ELF-1 (cell line): ENCODE results near the gene LAMA2.

Experiments
- DNase-seq: peaks from one replicate; pipeline ENCODE4 v3.0.0-alpha.2; 2016; ENCODE audit warnings: low read depth, low spot score

LAMA2 gene, protein sequence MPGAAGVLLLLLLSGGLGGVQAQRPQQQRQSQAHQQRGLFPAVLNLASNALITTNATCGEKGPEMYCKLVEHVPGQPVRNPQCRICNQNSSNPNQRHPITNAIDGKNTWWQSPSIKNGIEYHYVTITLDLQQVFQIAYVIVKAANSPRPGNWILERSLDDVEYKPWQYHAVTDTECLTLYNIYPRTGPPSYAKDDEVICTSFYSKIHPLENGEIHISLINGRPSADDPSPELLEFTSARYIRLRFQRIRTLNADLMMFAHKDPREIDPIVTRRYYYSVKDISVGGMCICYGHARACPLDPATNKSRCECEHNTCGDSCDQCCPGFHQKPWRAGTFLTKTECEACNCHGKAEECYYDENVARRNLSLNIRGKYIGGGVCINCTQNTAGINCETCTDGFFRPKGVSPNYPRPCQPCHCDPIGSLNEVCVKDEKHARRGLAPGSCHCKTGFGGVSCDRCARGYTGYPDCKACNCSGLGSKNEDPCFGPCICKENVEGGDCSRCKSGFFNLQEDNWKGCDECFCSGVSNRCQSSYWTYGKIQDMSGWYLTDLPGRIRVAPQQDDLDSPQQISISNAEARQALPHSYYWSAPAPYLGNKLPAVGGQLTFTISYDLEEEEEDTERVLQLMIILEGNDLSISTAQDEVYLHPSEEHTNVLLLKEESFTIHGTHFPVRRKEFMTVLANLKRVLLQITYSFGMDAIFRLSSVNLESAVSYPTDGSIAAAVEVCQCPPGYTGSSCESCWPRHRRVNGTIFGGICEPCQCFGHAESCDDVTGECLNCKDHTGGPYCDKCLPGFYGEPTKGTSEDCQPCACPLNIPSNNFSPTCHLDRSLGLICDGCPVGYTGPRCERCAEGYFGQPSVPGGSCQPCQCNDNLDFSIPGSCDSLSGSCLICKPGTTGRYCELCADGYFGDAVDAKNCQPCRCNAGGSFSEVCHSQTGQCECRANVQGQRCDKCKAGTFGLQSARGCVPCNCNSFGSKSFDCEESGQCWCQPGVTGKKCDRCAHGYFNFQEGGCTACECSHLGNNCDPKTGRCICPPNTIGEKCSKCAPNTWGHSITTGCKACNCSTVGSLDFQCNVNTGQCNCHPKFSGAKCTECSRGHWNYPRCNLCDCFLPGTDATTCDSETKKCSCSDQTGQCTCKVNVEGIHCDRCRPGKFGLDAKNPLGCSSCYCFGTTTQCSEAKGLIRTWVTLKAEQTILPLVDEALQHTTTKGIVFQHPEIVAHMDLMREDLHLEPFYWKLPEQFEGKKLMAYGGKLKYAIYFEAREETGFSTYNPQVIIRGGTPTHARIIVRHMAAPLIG (N-terminal part only)

DNA sequence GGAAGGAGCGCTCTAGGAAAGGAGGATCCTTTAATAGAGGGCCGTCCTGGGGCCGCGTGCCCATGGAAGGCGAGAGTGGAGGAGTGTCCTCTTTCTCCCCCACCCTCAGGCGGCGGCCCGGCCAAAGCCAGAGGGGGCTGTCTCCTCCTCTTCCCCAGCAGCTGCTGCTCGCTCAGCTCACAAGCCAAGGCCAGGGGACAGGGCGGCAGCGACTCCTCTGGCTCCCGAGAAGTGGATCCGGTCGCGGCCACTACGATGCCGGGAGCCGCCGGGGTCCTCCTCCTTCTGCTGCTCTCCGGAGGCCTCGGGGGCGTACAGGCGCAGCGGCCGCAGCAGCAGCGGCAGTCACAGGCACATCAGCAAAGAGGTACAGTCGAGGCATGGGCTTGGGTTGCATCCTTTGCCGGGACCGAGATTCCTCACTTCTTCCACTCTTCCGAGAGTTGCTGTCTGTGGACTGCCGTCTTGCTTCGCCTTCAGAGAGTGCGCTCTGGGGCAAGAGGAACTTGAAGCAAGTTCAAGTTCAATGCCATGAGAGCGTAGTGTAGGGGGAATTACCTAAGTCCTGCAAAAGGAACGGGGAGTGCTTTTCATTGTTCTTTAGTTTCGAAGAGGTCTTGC lies at the start of gene LAMA2:
Gene LAMA2 (plus strand): TSS at position 148 of the 621 bp plus-strand sequence. CDS start 108 bp downstream, at position 256.
- DNase-seq: peak; percentile 92

DNA sequence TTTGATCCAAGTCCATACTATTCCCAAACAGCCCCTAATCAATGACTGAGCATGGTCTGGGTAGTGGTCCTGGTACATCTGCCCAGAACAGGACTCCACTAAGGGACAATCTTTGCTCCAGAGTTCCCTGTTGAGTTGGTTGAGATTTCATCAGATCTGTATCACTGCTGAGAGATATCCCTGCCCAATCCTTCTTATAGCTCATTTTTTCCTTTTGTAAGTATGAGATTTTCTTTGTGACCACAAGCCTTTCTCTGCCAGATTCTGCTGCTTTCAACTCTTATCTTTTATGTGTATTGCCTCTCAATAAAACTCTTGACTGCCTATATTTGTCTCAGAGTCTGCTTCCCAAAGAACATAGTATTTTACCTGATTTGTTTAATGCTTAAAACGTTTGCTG lies 46.2 kb upstream of the LAMA2 start:
- DNase-seq: no peak

DNA sequence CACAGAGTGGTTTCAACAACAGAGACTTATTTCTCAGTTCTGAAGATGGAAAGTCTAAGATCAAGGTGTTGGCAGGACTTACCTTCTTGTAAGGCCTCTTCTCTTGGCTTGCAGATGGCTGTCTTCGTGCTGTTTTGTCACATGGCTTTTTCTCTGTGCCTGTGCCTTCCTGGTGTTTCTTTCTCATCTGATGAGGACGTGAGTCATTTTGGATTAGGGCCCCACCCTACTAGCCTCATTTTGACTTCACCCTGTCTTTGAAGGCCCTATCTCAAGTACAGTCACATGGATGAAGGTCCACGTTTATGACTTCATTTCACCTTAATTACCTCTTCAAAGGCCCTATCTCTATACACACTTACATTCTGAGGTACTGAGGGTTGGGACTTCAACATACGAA lies 41.4 kb upstream of the LAMA2 start:
- no peak for DNase-seq

DNA sequence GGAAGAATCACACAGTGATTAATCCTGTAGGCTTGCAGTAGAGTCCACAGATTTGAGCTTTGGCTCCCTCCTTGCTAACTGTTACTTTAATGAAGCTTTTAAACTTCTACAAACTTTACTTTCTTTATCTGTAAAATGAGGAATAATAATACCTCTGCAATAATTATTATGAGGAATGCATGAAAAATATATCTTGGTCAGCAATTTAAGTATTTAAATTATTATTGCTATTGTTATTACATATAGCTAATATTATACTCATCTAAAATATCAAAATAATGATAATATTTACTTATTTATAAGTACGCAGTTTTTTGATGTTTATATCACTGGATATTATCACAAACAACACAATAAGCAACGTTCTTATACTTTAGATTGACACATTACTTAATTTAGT lies 38.3 kb upstream of the LAMA2 start:
- no peak for DNase-seq

DNA sequence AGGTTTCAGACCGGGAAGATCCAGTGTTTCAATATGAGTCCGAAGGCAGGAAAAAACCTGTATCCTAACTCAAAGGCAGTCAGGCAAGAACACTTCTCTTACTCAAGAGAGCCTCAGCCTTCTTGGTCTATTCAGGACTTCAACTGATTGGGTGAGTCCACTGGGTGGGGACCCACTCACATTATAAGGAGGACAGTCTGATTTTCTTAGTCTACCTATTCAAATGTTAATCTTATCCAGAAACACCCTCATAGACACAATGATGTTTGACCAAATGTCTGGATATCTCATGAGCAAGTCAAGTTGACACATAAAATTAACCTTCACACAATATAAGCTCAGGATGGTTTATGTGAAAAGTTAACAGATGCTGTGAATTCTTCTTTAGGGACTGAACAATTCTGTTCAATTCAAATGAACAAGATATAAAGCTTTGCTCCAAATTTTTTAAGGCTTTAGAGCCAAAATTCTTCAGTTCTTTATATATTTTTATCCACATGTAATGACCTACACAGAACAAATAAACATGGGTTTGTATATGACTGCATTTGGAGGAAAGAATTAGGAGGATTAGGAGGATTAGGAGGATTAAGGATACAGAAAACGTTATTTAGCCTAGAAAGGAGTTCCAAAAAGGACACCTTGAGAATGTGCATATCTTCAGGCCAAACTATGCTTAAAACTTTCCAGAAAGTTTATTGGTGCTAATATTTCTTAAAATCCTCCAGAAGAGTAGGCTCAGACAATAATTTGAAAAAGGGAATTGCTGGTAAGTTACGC lies 35.3 kb upstream of the LAMA2 start:
- DNase-seq: no peak

DNA sequence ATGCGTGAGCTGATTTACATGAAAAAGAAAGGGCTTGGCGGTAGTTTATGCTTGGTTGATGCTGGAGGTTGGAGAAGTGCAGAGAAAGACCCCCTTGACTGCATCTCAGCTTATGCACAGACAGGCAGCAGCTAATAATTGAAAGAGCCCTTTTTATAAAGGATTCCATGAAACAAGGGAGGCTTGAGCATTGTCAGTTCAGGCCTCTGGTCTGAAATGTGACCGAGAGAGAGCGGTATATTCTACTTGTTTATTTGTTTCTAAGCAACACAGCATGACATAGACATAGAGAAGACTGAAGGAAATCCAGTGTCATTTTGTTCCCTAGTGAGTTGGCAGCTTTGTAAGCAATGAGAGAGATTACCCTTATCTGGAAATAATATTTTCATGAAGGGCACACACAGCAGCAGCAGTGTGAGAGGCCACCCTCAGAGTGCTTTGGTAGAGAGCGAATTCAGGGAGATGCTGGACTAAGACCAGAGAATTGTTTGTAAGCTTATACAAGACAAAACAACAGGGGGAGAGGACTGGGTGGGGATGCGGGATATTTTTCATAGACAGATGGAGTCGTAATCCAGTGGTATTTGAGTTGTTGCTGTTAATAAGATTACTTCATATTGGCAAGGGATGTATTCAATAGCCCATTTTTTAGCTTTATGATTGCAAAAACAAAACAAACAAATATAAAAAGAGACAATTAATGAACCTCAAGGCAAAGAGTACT lies 34.6 kb upstream of the LAMA2 start:
- peak; percentile 4 for DNase-seq

DNA sequence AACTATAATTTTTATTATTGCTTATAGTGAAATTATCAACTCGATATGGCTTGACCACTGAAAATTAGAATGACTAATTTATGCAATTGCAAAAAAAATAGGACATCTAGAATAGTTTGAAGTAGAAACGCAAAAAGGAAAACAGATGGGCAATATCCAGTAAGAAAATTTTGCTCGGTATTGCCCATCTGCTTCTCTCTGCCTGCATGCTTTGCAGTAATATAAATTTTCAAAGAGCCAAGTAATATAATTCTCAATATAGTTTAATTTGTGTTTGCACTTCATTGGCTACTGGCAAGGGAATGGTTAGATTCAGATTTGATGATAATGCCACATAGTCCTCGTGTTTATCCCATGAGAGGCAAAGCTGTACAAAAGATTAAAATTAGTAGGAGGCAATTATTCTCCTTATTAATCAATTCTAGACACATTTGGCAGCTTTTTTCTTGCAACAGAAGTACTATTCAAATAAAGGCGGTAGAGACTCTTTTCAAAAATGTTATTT lies 27.3 kb upstream of the LAMA2 start:
- no peak for DNase-seq

DNA sequence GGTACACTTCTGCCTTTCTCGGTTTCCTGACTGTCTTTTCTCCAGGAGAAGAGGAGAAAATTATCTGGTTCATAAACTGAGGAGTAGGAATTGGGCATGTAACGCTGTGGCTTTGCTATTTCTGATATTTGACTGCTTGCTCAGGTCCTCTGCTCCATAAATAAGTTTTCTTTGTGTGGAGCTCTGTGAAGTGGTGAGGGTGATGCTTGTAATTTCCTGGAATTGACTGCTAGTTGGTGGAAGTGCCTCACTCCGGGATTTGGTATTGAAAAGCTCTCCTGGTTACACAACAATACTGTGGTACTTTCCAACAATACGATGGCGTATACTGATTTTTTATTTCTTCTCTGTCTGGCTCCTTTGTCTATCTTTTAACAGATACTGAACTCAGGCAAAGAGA lies 25.1 kb upstream of the LAMA2 start:
- DNase-seq: no peak

DNA sequence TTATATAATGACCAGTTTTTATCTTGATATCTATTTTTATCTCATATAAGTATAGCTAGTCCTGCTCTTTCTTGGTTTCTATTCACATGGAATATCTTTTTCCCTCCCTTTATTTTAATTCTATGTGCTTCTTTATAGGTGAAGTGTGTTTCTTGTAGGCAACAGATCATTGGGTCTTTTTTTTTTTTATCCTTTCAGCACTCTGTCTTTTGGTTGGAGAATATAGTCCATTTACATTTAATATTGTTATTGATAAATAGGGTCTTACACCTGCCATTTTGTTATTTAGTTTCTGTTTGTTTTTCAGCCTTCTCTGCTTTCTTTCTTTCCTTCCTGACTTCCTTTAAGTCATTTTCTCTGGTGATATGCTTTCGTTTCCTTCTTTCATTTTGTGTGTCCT lies 22.2 kb upstream of the LAMA2 start:
- DNase-seq: no peak

DNA sequence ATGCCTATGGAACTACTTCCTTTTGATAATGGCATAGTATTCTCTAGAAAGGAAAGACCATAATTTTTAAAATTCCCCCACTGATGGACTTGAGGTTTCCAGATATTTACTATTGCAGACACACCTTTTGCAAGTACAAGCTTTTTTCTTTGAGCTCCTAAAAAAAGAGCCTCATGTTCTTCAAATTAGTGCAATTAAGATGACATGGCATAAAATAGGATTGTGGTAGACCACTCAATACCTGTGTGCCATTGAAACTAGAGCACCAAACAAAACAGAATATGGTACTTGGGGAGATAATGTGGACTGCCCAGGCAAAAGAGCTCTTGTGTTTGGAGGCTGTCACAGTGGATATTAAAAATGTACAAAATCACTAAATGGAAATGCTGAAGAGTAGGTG lies 19.0 kb upstream of the LAMA2 start:
- no peak for DNase-seq

DNA sequence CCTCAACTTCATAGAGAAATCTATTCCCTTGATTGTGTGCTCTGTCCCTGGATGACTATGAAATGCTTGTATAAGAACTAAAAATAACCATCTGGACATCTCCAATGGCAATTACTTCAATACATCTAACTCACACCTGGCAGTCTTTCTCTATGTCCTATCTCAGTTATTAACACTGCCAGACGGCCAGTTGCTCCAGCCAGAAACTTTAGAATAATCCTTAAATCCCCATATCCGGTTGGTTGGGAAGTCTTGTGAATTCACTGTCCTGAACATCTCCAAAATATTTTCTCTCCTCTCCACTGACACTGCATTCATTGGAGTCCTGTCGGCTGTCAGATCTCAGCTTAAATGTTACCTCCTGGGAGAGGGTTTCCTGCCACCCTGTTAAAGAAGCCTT lies 12.2 kb upstream of the LAMA2 start:
- DNase-seq: peak; percentile 4

DNA sequence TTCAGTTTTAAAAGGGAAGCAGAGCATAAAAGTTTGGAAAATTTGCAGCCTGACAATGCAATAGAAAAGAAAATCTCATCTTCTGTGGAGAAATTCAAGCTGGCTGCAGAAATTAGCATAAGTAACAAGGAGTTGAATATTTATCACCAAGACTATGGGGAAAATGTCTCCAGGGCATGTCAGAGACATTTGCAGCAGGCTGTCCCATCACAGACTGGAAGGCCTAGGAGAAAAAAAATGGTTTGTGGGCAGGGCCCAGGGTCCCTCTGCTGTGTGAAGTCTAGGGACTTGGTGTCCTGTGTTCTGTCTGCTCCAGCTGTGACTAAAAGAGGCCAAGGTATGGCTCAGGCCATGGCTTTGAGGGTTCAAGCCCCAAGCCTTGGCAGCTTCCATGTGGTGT lies 8.1 kb upstream of the LAMA2 start:
- no peak for DNase-seq

DNA sequence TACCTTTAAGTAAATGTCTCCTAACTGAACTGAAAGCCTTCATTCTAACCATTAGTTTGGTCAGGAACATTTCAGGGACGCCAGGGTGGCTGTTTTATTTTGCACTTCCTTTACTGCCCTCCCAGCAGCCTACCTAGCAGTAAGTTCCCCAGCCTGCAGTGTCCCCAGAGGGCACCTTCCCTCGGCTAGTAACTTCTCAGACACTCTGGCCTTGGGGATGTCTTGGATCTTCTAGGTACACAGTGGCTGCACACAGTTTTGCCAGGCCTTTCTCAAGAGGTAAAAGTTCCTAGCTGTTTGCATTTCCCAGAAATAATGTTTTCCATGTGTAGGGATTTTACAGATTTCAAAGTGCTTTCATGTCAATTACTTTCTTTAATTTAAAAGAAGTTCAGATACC lies 378 bp upstream of the LAMA2 start:
- peak; percentile 54 for DNase-seq

DNA sequence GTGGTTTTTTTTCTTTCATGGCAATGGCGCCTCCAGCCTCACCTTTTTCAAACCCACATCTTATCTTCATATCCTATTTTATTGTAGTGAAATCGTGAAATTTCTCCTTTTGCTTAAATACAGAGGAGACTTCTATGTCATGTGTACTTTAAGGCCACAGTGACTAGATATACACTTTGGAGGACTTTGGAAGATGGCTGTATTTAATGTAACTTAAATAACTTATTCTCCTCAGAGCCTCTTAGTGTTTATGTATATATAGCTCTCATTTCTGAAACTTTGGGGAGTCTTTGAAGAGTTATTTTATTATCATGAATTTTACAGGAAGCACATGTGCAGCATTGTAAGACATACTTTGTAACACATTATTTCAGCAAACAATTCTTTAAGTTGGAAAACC lies 968 bp downstream of the LAMA2 start:
- DNase-seq: no peak

DNA sequence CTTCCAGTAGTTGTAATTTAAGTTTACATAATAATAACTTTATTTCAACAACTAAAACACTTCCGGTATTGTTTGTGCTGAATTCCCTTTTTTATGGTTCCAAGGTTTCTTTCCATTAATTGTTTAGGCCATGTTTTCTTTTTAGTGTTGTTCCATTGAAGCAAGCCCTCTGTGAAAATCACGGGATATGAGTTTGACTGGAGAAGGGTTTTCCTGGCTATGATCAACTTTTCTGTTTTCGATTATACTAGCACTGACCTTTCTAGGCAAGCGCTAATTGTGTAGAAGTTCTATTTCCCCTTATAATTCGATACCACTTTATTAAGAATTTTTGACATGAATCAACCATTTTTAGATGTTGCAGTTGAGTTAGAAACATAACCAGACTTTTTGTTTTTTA lies 2.4 kb downstream of the LAMA2 start:
- no peak for DNase-seq

DNA sequence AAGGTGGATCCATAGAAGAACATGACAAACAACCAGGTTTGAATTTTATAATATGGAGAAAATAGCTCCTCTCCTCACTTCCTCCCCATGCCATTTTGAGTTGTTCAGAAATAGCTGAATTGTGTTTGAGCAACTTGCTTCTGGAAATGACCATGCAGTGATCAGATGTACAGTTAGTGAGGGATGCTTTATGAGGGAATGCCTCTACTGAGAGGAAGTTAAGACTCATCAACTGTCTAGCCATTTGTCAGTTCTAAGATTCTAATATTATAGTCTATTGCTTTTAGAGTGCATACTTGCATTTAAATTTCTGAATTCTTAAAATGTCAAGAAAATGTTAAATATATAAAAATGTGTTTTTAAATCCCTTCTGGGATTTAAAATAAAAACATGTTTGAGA lies 3.8 kb downstream of the LAMA2 start:
- DNase-seq: no peak

DNA sequence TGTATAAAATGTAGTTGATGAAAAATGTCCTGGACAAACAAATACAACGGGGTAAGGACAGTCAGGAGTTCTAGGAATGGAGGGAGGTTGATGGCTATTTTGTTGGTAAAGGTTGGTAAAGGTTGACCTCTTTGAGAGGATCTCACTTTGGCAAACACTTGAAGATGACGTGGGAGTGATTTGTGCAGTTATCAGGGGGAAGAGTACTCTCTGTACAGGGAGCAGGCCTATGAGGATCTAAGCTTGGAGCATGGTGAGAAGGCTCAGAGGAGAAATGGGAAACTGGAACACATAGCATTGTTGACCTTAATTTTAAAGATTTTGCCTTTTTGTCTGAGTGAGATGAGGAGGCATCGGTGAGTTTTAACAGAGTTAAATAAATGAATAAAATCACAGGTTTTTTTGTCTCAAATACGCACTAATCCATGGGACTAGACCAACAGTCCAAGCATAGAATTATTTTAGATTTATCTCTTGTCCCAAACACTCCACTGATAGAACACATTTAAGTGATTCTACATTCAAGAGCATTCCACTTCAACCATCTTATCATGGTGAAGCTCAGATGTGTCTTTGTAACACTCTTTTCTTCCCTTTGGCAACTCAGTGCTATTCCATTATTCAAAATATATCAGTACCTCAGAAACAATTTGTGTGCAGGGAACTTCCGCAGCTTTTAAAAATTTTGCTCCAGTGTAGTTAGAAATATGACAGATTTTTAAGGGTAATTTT lies 5.7 kb downstream of the LAMA2 start:
- no peak for DNase-seq

DNA sequence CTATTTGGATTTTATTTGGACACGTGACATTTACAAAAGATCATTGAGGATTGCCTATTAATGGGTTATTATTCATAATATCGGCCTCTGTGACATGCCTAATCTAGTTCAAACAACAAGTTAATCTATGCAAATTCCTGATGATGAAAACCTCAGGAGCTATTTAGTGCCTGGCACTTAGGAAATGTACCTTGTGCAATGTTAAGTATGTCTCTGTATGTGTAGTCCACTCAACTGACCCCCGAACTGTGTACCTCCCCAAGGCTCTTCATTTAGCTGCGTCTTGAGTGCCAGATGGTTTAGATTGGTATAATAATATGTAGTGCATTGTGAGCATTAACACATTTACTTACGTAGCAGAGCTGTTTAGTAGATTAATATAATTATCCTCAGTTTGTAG lies 6.9 kb downstream of the LAMA2 start:
- no peak for DNase-seq

DNA sequence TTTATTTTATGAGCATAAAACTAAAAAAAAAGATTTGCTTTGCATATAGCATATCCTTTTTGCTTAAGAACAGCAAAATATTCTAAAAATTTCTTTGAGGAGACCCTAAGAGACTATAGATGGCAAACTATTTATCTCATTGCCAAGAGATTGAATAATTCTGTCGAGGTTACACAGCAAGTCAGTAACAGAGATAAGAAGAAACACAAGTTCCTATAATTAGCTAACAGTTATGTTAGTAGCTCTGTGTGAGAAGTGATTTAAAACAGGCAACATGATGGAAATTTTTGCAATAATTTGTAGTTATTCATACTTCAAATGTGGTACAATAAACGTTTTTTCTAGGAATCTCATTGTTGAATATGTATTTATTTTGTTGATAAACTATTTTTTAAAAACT lies 9.1 kb downstream of the LAMA2 start:
- no peak for DNase-seq
